Gastrocnemius medialis (tissue), 4 donors: ENCODE measurements around the gene BBS10.

ENCODE experiments used
- POLR2A ChIP-seq, 2 donors: fragments of 450-650 bp; IDR thresholded peaks; one replicate each; pipeline ENCODE4 v1.6.1; 2017; ENCODE audit warnings: antibody characterized with exemption in 2 of 2, mild to moderate bottlenecking in 2 of 2, moderate library complexity in 2 of 2
- TF ChIP-seq, protein P1 (sequence below), 5 experiments: fragments of 450-650 bp in 3 of 5; fragments of 200-600 bp in 2 of 5; sonication (generic) in 2 of 5; IDR thresholded peaks in 4 of 5; conservative IDR thresholded peaks in 1 of 5; 1 replicate in 4 of 5; 2 replicates in 1 of 5; pipeline ENCODE4 v1.5.1; 2016 to 2019; ENCODE audit warnings: antibody characterized with exemption in 5 of 5, mild to moderate bottlenecking in 3 of 5, moderate library complexity in 3 of 5

GRCh38 chr12:76310110-76310509 lies 38.1 kb downstream of the BBS10 start:
- TF ChIP-seq, protein P1, sequence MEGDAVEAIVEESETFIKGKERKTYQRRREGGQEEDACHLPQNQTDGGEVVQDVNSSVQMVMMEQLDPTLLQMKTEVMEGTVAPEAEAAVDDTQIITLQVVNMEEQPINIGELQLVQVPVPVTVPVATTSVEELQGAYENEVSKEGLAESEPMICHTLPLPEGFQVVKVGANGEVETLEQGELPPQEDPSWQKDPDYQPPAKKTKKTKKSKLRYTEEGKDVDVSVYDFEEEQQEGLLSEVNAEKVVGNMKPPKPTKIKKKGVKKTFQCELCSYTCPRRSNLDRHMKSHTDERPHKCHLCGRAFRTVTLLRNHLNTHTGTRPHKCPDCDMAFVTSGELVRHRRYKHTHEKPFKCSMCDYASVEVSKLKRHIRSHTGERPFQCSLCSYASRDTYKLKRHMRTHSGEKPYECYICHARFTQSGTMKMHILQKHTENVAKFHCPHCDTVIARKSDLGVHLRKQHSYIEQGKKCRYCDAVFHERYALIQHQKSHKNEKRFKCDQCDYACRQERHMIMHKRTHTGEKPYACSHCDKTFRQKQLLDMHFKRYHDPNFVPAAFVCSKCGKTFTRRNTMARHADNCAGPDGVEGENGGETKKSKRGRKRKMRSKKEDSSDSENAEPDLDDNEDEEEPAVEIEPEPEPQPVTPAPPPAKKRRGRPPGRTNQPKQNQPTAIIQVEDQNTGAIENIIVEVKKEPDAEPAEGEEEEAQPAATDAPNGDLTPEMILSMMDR (IDR thresholded peaks at IDR 0.05 in 4 of 5, conservative IDR thresholded peaks at IDR 0.05 in 1 of 5), result no peak
- no peak for TF ChIP-seq POLR2A (IDR thresholded peaks at IDR 0.05)
